Nephron progenitor cell (in vitro differentiated cells): ENCODE measurements around the gene PLXNB1.
A peak's percentile ranks its signal among the peaks of the same experiment; 100 is the strongest.

Experiments used
- DNase-seq: peaks from one replicate; pipeline ENCODE4 v3.0.0; 2021
- H3K27ac Mint-ChIP-seq: 2 replicates; pipeline ENCODE4 v1.8.0; 2021; ENCODE audit warnings: mild to moderate bottlenecking, moderate library complexity, mixed read lengths
- H3K27me3 Mint-ChIP-seq: 2 replicates; pipeline ENCODE4 v1.8.0; 2021; ENCODE audit warnings: mild to moderate bottlenecking, low read depth, mixed read lengths; ENCODE audit not compliant: poor library complexity
- H3K36me3 Mint-ChIP-seq: 2 replicates; pipeline ENCODE4 v1.8.0; 2021; ENCODE audit warnings: low read depth, mixed read lengths
- H3K4me1 Mint-ChIP-seq: 2 replicates; pipeline ENCODE4 v1.8.0; 2021; ENCODE audit warnings: mixed read lengths
- H3K4me3 Mint-ChIP-seq: 2 replicates; pipeline ENCODE4 v1.8.0; 2021; ENCODE audit warnings: mild to moderate bottlenecking, moderate library complexity, mixed read lengths
- H3K9me3 Mint-ChIP-seq: 2 replicates; pipeline ENCODE4 v1.8.0; 2021; ENCODE audit warnings: mild to moderate bottlenecking, moderate library complexity, mixed read lengths
- TF ChIP-seq, protein P1 (sequence below): fragments of 200-600 bp; sonication (generic); IDR thresholded peaks from 2 replicates; pipeline ENCODE4 v1.5.0; 2021; ENCODE audit warnings: antibody characterized with exemption

Gene PLXNB1

DNA sequence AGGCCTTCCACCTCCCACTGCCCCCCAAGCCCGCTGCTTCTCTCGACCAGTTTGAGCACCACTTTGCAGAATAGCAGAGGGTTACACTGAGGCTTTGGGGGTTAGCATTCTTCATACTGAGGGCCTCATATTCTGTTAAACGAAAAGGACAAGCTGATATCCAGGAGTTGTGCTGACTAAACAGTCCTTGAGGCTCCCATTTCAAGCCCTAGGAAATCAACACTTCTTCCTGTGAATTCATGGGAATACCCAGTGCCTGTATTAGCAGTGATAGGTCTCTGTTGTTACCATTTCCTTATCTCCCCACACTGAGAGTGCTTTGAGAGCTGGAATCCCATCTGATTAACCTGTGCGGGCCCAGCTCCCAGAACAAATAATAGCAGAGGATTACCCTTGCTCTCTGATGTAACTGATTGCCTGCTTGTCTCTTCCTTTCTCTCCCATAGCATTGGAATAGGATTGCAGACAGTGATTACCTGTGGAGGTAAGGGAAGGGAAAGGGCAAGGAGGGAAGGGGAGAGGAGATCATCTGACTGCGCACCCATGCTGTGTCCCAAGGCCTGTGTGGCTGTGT lies 56.9 kb downstream of the PLXNB1 start:
- H3K4me1 Mint-ChIP-seq, result peaks cover 37% of the 10 kb centered on the region
- H3K27ac Mint-ChIP-seq, result no peak overlapping the region
- TF ChIP-seq, protein P1, sequence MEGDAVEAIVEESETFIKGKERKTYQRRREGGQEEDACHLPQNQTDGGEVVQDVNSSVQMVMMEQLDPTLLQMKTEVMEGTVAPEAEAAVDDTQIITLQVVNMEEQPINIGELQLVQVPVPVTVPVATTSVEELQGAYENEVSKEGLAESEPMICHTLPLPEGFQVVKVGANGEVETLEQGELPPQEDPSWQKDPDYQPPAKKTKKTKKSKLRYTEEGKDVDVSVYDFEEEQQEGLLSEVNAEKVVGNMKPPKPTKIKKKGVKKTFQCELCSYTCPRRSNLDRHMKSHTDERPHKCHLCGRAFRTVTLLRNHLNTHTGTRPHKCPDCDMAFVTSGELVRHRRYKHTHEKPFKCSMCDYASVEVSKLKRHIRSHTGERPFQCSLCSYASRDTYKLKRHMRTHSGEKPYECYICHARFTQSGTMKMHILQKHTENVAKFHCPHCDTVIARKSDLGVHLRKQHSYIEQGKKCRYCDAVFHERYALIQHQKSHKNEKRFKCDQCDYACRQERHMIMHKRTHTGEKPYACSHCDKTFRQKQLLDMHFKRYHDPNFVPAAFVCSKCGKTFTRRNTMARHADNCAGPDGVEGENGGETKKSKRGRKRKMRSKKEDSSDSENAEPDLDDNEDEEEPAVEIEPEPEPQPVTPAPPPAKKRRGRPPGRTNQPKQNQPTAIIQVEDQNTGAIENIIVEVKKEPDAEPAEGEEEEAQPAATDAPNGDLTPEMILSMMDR, result no peak
- H3K36me3 Mint-ChIP-seq, result no peaks in the 10 kb centered on the region
- H3K9me3 Mint-ChIP-seq, result peaks cover 7% of the 10 kb centered on the region
- DNase-seq, result no peak
- peaks cover 5% of the 10 kb centered on the region for H3K27me3 Mint-ChIP-seq
- no peak overlapping the region for H3K4me3 Mint-ChIP-seq

DNA sequence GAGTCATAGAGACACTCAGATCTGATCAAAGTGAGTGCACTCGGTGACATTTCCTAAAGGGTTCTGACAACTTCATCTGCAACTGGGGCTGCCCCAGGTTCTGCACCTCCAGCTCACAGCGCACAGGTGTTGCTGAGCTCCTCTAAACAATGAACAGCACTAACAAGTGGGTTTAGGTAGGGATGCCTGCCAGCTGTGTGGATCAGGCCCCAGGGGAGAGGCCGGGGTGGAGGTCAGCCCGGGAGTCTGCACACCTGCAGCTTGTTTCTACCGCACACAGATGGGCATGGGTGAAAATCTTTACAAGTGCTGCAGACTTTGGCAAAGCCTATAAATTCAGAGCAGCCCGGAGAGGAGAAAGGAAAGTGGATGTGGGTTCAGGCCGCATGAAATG lies 57.5 kb downstream of the PLXNB1 start:
- no peak for DNase-seq
- no peaks in the 10 kb centered on the region for H3K36me3 Mint-ChIP-seq
- H3K4me3 Mint-ChIP-seq, result no peak overlapping the region
- peaks cover 37% of the 10 kb centered on the region for H3K4me1 Mint-ChIP-seq
- TF ChIP-seq, protein P1, result no peak
- peaks cover 7% of the 10 kb centered on the region for H3K9me3 Mint-ChIP-seq
- peaks cover 4% of the 10 kb centered on the region for H3K27me3 Mint-ChIP-seq
- no peak overlapping the region for H3K27ac Mint-ChIP-seq

DNA sequence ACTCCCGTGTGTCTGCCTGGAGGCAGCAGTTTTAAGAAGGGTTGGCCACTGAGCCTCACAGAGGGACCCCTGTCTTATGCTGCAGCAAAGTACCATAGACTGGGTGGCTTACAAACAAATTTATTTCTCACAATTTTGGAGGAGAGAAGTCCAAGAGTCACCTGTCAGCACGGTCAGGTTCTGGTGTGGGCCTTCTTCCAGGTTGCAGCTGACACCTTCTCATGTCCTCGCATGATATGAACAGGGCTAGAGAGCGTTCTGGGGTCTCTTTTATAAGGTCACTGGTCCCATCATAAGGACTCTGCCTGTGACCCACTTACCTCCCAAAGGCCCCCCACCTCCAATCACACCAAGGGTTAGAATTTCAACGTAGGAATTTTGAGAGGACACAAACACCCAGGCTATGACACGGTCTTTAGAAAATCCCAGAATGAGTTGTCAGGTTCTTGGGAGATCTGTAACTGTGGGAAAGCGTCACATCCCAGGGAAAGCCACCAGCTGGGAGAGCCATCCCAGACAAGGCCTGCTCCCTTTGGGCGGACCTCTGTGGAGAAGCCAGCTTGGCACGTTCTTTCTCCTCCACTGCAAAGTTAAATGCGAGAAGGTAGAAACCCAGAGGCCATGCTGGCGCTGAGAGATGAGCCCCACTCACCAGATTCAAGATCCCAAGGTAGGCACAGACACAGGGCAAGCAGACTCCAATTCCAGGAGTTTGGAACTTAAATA lies 58.1 kb downstream of the PLXNB1 start, which contains the start of gene FBXW12:
TSS of gene FBXW12 (plus strand) at position 569 of the 726 bp plus-strand sequence. CDS start 549 bp downstream, outside the sequence.
- peaks cover 37% of the 10 kb centered on the region for H3K4me1 Mint-ChIP-seq
- peak within 1 kb of the TSS; percentile 8 for H3K27ac Mint-ChIP-seq
- no peaks in the 10 kb centered on the region for H3K27me3 Mint-ChIP-seq
- H3K36me3 Mint-ChIP-seq, result no peaks in the 10 kb centered on the region
- DNase-seq, result no peak
- TF ChIP-seq, protein P1, result no peak
- H3K4me3 Mint-ChIP-seq, result no peak within 1 kb of the TSS
- peaks cover 7% of the 10 kb centered on the region for H3K9me3 Mint-ChIP-seq

DNA sequence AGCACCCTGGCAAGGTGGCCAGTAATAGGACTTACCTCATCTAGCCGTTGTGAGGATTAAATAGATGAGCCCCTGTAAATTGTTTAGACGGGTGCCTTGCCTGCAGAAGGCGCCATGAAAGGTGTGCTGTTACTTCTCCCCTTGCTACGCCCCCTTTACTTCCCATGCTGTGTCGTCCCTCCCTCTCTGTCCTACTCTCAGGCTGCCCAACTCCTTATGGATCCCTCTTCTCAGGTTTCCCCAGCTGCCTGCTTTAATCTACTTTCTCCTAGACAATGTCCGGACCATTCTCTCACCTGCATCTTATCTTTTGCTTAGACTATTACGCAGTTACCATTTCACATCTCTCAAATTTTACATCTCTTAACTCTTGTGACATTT lies 59.6 kb downstream of the PLXNB1 start:
- Mint-ChIP-seq H3K9me3 (peaks cover 11% of the 10 kb centered on the region), H3K27me3 (no peaks in the 10 kb centered on the region), H3K27ac (peak overlapping the region; percentile 43), H3K4me3 (no peak overlapping the region), H3K36me3 (no peaks in the 10 kb centered on the region), H3K4me1 (peaks cover 37% of the 10 kb centered on the region)
- DNase-seq, result no peak
- TF ChIP-seq, protein P1, result no peak

DNA sequence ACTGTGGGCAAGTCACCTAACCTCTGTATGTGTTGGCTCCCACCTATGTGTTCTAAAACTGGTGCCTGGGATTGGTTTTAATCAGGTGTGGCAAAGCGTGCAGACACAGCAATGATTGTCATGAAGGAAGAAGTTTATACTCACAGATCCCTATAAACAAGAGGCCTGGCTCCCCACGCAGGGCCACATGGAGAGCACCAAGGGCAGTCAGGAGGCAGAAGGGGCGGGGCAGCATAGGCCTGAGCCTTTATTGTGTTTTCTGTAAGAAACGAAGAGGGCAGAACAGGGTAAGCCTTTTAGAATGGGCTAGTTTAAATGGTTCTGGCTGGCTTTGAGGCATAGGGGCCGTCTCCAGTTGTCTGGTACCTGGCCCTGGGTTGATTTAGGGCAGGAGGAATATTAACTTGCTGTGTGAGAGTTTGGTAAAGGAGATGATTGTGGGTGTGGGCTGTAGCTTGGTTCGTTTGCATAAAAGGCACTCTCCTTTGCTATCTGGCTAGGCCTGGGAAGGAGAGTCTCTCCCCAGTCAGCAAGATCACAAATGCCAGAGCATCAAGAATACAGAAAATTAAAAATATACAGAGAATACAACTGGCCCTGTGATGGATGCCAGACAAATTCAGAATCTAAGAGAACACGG lies 60.1 kb downstream of the PLXNB1 start:
- Mint-ChIP-seq H3K27me3 (no peaks in the 10 kb centered on the region), H3K36me3 (peaks cover 3% of the 10 kb centered on the region), H3K4me3 (peak overlapping the region; percentile 23), H3K9me3 (peaks cover 14% of the 10 kb centered on the region), H3K4me1 (peaks cover 37% of the 10 kb centered on the region), H3K27ac (peak overlapping the region; percentile 70)
- no peak for DNase-seq
- TF ChIP-seq, protein P1, result no peak
